ENCODE measurements around the gene MAP2.

- TF ChIP-seq POLR2AphosphoS5 (IDR thresholded peaks at IDR 0.05; ENCODE audit: low read depth, low read length) (no peak), CTCF (IDR thresholded peaks at IDR 0.05 in 2 of 3, conservative IDR thresholded peaks at IDR 0.05 in 1 of 3; ENCODE audit: borderline replicate concordance in 1 of 3, insufficient read depth in 1 of 3, low read depth in 2 of 3, low read length in 2 of 3) (no peak), SIN3A (IDR thresholded peaks at IDR 0.05; ENCODE audit: low read depth) (no peak), RAD21 (IDR thresholded peaks at IDR 0.05; ENCODE audit: low read depth) (no peak)
Observed at GRCh38 chr2:209505410-209505809, 81.6 kb downstream of the MAP2 start.
